ENCODE measurements around the gene NPEPL1.
"Not testable (repeated sequence)": the region's sequence is repeated elsewhere in the genome, so short reads cannot be mapped to it uniquely, and the experiment has no call there.

NPEPL1 gene

GRCh38 chr20:58723628-58723984, 31.0 kb downstream of the NPEPL1 start:
- in situ Hi-C loops (cut with HindIII; ENCODE audit: low sequenced_read_pairs), result no loop called here

- in situ Hi-C loops (cut with HindIII; ENCODE audit: low sequenced_read_pairs), result not testable (repeated sequence)
These were observed 33.6 kb downstream of the NPEPL1 start for GRCh38 chr20:58726156-58726555.

GRCh38 chr20:58731192-58731591, 38.6 kb downstream of the NPEPL1 start:
- in situ Hi-C loops (cut with HindIII; ENCODE audit: low sequenced_read_pairs), result no loop called here

DNA sequence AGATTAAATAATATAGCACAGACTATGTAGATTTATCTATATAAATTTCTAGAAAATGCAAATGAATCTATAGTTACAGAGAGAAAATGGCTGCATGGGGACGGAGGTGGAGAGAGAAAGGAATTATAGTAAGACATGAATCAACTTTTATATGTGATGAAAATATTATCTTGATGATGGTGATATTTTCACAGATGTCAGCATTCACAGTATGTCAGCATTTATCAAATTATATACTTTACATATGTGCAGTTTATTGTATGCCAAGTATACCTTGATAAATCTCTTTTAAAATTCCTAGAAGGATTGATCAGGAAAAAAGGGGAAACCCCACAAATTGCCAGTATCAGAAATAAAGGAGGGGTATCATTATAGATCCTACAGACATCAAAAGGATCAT, 44.6 kb downstream of the NPEPL1 start:
- in situ Hi-C loops (cut with HindIII; ENCODE audit: low sequenced_read_pairs), result no loop called here

DNA sequence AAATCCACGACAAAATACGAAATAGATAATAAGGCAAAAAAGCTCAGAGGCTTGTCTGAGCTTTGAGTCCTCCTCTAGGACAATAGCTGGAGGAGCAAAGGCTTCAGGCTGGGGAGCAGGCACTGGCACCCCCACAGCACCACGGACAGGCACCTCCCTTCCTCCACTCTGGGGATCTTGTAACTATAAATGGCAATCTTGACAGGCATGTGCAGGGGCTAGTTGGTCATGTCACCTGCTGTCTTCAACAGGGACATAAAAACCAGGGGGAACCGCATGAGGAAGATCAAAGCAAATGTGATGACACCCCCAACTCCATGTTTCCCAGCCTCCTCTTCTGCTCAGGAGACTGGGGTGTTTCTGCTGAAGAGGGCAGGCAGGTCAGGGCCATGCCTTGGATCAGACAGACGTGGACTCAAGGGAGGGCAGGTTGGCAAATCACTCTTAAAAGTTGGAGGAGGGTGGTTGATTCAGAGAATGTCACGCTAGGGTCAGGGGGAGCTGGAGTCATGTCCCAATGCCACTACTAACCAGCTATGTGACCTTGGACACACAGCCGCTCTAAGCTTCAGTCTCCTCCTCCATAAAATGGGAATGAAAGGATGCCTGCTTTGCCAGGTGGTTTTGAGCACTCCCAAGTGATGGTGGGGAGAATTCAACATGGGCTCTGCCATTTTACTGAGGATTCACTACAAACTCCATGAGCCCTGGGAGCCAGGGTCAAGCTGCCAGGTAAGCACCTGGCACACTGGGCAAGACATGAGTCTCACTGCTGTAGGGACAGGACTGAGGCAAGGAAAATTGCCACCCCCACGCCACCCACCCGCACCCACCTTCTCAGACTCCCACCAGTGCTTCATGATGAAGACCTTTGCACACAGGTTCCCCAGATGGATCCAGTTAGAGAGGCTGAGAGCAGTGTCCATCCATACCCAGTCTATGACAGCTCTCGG, 48.0 kb downstream of the NPEPL1 start:
- in situ Hi-C loops (cut with HindIII; ENCODE audit: low sequenced_read_pairs), result loop anchor here (5.0 kb wide), 1 partner anchor 37 kb away; no protein-coding TSS in a partner anchor

DNA sequence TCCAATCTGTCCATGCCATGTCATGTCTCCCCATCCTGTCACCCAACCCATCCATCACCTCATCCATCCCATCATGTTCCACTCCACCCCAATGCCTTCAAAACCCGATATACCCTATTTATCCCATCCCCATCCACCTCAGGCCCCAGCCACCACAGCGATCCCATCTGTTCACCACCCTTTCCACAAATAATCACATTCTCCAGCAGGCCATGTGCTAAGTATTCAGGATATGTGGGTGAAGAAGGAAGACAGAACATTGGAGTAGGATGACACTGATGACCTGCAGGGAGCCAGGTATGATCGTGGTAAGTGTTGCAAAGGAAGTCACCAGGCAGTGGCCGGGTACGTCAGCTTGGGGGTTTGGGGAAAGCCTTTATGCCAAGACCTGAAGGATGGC, 48.8 kb downstream of the NPEPL1 start:
- in situ Hi-C loops (cut with HindIII; ENCODE audit: low sequenced_read_pairs), result loop anchor here (5.0 kb wide), 1 partner anchor 36 kb away; no protein-coding TSS in a partner anchor

- in situ Hi-C loops (cut with HindIII; ENCODE audit: low sequenced_read_pairs), result loop anchor here (5.0 kb wide), 1 partner anchor 34 kb away; no protein-coding TSS in a partner anchor
These were observed 50.3 kb downstream of the NPEPL1 start for GRCh38 chr20:58742668-58743566.

GRCh38 chr20:58743929-58744534, 51.4 kb downstream of the NPEPL1 start:
- in situ Hi-C loops (cut with HindIII; ENCODE audit: low sequenced_read_pairs), result loop anchor here (5.0 kb wide), 1 partner anchor 33 kb away; no protein-coding TSS in a partner anchor

DNA sequence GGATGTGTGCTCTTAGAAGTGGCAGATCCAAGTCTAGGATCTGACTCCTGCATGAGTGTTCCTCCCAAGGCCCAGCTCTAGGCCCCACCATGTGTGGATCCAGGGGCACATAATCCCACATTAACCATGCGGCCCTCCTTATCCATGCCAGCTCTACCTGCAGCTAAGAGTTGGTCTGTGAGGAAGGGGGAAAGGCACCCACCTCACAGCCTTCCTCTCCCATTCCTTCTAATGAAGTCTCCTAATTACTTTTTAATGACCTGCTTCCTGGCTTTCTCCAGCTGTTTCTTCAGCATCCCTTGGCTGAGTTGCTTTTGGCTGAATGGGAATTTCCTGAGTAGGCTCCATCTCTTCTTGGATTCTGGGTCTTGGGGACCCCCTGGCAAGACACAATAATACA, 52.2 kb downstream of the NPEPL1 start:
- in situ Hi-C loops (cut with HindIII; ENCODE audit: low sequenced_read_pairs), result loop anchor here (5.0 kb wide), 1 partner anchor 32 kb away; no protein-coding TSS in a partner anchor

DNA sequence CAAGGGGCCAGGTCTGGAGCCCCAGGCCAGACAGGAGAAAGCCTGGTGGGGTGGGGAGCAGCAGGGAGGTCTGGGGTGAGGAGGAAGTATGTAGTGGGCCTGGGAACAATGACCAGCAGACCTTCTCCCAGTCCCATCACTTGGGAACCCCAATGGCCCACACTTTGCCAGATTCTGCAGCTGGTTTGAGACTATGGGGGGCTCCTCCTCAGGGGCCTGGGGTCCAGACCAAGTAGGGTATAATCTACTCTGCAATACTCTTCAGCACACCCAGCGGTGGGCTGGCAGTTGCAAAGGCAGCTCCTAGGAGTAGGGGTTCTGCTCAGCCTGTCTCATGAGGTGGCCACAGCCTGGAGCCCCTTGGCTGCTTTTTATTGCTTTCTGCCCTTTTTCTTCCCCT, 52.8 kb downstream of the NPEPL1 start:
- in situ Hi-C loops (cut with HindIII; ENCODE audit: low sequenced_read_pairs), result no loop called here

DNA sequence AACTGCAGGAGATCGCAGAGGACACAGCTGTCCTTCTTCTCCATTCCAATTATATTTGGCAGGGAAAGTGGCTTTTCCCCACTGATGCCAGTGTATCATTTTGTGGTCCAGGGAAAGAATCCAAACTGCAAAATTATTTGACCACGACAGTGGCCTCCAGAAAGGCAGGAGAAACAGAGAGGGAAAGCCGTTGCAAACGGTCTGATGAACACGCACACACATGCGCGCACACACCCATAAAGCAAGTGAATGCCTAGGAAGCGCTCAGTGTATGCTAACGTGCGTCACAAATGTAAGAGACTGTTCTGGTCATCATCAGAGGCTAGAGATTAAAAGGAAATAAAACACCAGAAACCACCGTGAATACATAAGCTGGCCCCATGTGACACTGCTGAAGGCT, 54.0 kb downstream of the NPEPL1 start:
- in situ Hi-C loops (cut with HindIII; ENCODE audit: low sequenced_read_pairs), result no loop called here

DNA sequence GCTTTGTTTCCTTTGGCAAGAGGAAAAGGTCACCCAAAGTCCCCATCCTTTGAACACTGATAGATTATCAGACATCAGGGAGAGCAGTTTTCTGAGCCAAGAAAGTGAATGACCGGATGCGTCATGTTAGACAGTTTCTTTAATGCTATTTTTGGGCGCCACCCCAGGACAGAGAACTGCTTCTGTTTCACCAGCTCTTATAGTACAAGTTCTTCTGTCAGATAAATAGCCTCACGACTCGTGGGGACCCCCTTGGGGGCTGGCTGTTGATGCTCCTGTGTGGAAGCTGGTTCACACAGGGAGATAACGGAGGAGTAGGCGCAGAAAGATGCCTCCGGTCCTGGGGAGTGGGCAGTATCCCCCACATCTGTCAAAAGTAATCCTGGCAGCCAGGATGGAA, 54.6 kb downstream of the NPEPL1 start:
- in situ Hi-C loops (cut with HindIII; ENCODE audit: low sequenced_read_pairs), result no loop called here

GRCh38 chr20:58748618-58749017, 56.0 kb downstream of the NPEPL1 start:
- in situ Hi-C loops (cut with HindIII; ENCODE audit: low sequenced_read_pairs), result no loop called here

GRCh38 chr20:58749098-58749769, 56.6 kb downstream of the NPEPL1 start:
- in situ Hi-C loops (cut with HindIII; ENCODE audit: low sequenced_read_pairs), result no loop called here

- in situ Hi-C loops (cut with HindIII; ENCODE audit: low sequenced_read_pairs), result no loop called here
These were observed 57.4 kb downstream of the NPEPL1 start for GRCh38 chr20:58749979-58750378.

DNA sequence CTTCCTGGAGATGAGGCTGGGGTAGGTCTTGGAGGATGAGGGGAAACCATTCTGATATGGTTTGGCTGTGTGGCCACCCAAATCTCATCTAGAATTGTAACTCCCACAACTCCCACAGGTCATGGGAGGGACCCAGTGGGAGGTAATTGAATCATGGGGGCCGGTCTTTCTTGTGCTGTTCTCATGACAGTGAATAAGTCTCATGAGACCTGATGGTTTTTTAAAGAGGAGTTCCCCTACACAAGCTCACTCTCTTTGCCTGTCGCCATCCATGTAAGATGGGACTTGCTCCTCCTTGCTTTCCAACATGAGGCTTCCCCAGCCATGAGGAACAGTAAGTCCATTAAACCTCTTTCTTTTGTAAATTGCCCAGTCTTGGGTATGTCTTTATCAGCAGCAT, 58.1 kb downstream of the NPEPL1 start:
- in situ Hi-C loops (cut with HindIII; ENCODE audit: low sequenced_read_pairs), result not testable (repeated sequence)

DNA sequence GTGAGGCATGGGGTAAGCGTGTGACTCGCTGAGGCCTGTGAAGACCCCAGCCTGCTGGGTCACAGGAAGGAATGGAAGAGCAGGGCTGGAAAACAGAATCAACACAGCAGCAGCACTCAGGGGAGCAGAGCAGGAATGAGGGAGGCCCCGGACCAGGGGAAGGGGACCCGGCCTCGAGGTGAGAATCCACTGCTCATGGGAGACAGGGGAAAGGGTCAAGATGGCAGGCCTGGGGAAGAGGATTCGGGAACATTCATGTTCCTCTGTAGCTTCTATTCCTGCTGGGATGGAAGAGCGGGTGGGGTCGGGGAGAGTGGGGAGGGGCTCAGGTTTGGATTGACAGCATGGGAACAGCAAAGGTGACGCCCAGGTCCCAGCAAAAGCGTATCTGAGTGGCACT, 59.4 kb downstream of the NPEPL1 start:
- in situ Hi-C loops (cut with HindIII; ENCODE audit: low sequenced_read_pairs), result no loop called here

- in situ Hi-C loops (cut with HindIII; ENCODE audit: low sequenced_read_pairs), result no loop called here
These were observed 60.0 kb downstream of the NPEPL1 start for GRCh38 chr20:58752565-58752964.

DNA sequence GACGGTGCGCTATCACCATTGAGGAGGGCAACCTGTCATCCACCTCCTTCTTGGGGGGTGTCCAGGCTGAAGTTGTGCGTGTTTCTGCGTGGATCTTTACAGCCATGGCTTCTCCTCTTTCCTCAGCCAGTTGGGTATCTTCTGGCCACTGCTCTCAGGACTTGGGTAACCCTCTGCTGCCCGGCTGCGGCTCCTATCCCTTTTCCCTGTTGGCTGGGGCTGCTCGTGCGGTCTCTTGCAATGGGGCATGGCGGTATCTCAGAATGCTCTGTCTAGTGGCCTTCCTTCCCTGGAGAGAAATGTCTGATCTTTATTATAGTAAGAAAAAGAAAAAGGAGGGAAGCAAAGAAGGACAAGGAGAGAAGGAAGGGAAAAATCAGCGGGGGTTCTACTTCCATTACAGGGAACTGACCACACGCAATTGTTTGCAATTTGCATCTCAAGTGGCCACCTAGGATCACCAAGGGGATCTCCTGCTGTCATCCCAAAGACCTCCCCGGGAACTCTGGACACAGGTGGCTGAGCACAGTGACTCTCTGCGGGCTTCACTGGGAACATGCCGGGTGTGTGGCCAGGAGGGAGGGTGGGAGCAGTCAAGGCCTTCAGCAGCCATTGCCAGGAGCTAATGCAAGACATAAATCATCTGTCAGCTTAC, 60.8 kb downstream of the NPEPL1 start:
- in situ Hi-C loops (cut with HindIII; ENCODE audit: low sequenced_read_pairs), result no loop called here

Measured in endothelial cell of hepatic sinusoid (primary cell).